DMS114 treated with DMSO at 0.1 percent for 48 hours (cell line): ENCODE measurements around the gene ZNF331.

Experiments used
- DNase-seq: peaks from one replicate; lab custom pipeline; 2025; ENCODE audit not compliant: unreplicated experiment; lab: John Stamatoyannopoulos, UW

Gene ZNF331

DNA sequence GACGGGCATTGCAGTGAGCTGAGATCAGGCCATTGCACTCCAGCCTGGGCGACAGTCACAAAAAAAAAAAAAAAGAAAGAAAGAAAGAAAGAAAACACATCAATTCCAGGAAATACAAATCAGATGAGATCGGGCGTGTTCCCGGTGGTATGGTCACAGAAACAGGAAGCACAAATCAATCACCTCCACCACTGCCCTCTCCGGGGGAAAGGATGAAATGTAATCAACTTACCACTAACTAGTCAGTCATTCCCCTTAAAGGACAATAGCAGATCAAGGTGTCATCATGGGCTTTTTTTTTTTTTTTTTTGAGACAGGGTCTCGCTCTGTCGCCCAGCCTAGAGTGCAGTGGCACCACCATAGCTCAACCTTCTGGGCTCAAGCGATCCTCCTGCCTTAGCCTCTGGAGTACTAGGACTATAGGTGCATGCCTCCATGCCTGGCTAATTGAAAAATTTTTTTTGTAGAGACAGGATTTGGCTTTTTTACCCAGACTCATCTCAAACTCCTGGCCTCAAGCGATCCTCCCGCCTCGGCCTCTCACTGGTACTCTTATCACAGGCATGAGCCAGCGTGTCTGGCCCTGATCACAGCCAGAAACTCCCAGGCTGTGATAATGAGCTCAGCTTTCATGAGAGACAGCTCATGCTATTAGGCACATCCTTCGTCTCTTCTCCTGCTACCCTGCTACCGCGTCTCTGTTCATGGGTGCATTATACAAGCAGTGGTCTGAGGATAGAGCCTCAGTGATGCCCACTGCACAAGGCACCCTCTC is 87.0 kb downstream of the ZNF331 start:
- DNase-seq: no peak

GRCh38 chr19:53626486-53626885 is 88.5 kb downstream of the ZNF331 start:
- no peak for DNase-seq

- DNase-seq: no peak
Observed at GRCh38 chr19:53626976-53627375, 89.0 kb downstream of the ZNF331 start.
